SK-N-SH (cell line): ENCODE results near the gene EFCC1. TPM values are rescaled to one million over a fixed set of nuclear protein-coding genes. Genes with fewer than 3 reads are reported as not detected.

ENCODE experiments used
- CTCF ChIA-PET: fragments of 300-600, 350-600 bp; formaldehyde crosslinking; extraction: SDS; loops from one replicate; lab custom pipeline; 2021; lab: Yijun Ruan, JAX
- POLR2A ChIA-PET: fragments of 350-600 bp; sonication (Branson Sonifier 250); formaldehyde crosslinking; extraction: SDS; loops from one replicate; lab custom pipeline; 2020; ENCODE audit warnings: antibody characterized with exemption, inconsistent platforms; lab: Yijun Ruan, JAX
- DNase-seq: peaks from one replicate; pipeline ENCODE4 v3.0.0; 2012
- H2AFZ ChIP-seq: fragments of 200-600 bp; sonication (generic); 2 replicates; pipeline ENCODE4 v1.8.1; 2016; ENCODE audit warnings: antibody characterized with exemption, mild to moderate bottlenecking, low read depth
- H3F3A ChIP-seq: fragments of 200-600 bp; sonication (generic); replicated peaks from 2 replicates; pipeline ENCODE3; 2016; ENCODE audit warnings: antibody characterized with exemption, mild to moderate bottlenecking; ENCODE audit not compliant: insufficient read depth
- H3K27ac ChIP-seq, 2 experiments: fragments of 200-500 bp in 1 of 2; fragments of 200-600 bp in 1 of 2; sonication (Bioruptor generic) in 1 of 2; sonication (generic), shearing (Covaris generic) in 1 of 2; 2 replicates each; pipeline versions ENCODE4 v1.5.1 to v1.6.1; 2014 to 2016; ENCODE audit warnings: low read depth in 2 of 2, inconsistent platforms in 1 of 2, low read length in 1 of 2, mild to moderate bottlenecking in 1 of 2, mixed read lengths in 1 of 2
- H3K27me3 ChIP-seq: fragments of 200-600 bp; sonication (generic), shearing (Covaris generic); 2 replicates; pipeline ENCODE4 v1.6.1; 2016; ENCODE audit warnings: mixed run types; ENCODE audit not compliant: insufficient read depth
- H3K36me3 ChIP-seq, 2 experiments: fragments of 200-500 bp in 1 of 2; fragments of 200-600 bp in 1 of 2; sonication (Bioruptor generic) in 1 of 2; sonication (generic) in 1 of 2; replicated peaks in 1 of 2; 2 replicates each; pipeline versions ENCODE3 to v1.5.1; 2014 to 2016; ENCODE audit warnings: low read length in 1 of 2, mild to moderate bottlenecking in 1 of 2; ENCODE audit not compliant: insufficient read depth in 2 of 2, control insufficient read depth in 1 of 2
- H3K4me1 ChIP-seq, 2 experiments: fragments of 200-500 bp in 1 of 2; fragments of 200-600 bp in 1 of 2; sonication (Bioruptor generic) in 1 of 2; sonication (generic), shearing (Covaris generic) in 1 of 2; 2 replicates each; pipeline versions ENCODE4 v1.5.1 to v1.6.1; 2014 to 2016; ENCODE audit warnings: low read depth in 1 of 2, low read length in 1 of 2, mixed run types in 1 of 2; ENCODE audit not compliant: insufficient read depth in 2 of 2, control insufficient read depth in 1 of 2
- H3K4me2 ChIP-seq: fragments of 200-600 bp; sonication (generic), shearing (Covaris generic); 2 replicates; pipeline ENCODE4 v1.6.1; 2017; ENCODE audit warnings: mixed run types
- H3K4me3 ChIP-seq, 2 experiments: fragments of 200-500 bp in 1 of 2; fragments of 200-600 bp in 1 of 2; sonication (Bioruptor generic) in 1 of 2; sonication (generic), shearing (Covaris generic) in 1 of 2; 2 replicates each; pipeline versions ENCODE4 v1.5.1 to v1.8.1; 2014 to 2016; ENCODE audit warnings: low read depth in 2 of 2, inconsistent platforms in 1 of 2, low read length in 1 of 2, mild to moderate bottlenecking in 1 of 2, mixed read lengths in 1 of 2, moderate library complexity in 1 of 2
- H3K79me2 ChIP-seq: fragments of 200-600 bp; sonication (generic); 2 replicates; pipeline ENCODE4 v1.8.1; 2017; ENCODE audit warnings: mild to moderate bottlenecking; ENCODE audit not compliant: insufficient read depth
- H3K9ac ChIP-seq: fragments of 200-600 bp; sonication (generic); 2 replicates; pipeline ENCODE4 v1.6.1; 2017; ENCODE audit warnings: mixed run types
- H3K9me2 ChIP-seq: fragments of 200-600 bp; sonication (generic); 2 replicates; pipeline ENCODE4 v1.6.1; 2017; ENCODE audit warnings: mixed run types
- H3K9me3 ChIP-seq: fragments of 200-600 bp; sonication (generic); 2 replicates; pipeline ENCODE4 v1.6.1; 2017; ENCODE audit warnings: mixed run types, mild to moderate bottlenecking, moderate library complexity
- H4K20me1 ChIP-seq: fragments of 200-600 bp; sonication (generic); 2 replicates; pipeline ENCODE4 v1.6.1; 2017; ENCODE audit warnings: mild to moderate bottlenecking, mixed run types; ENCODE audit not compliant: insufficient read depth
- CTCF ChIP-seq: fragments of 200-600 bp; sonication (generic); IDR thresholded peaks from 2 replicates; pipeline ENCODE4 v1.6.1; 2017; ENCODE audit warnings: antibody characterized with exemption, mild to moderate bottlenecking, moderate library complexity
- ELF1 ChIP-seq: IDR thresholded peaks from 2 replicates; pipeline ENCODE4 v1.4.0; 2012
- EZH2phosphoT487 ChIP-seq: fragments of 200-600 bp; sonication (generic); IDR thresholded peaks from 2 replicates; pipeline ENCODE4 v1.6.1; 2017; ENCODE audit warnings: low read depth, mixed run types, mild to moderate bottlenecking, antibody characterized with exemption, moderate library complexity, borderline replicate concordance
- FOXJ3 ChIP-seq: sonication (generic); formaldehyde crosslinking; IDR thresholded peaks from 2 replicates; pipeline ENCODE4 v1.5.1; 2020; ENCODE audit warnings: mild to moderate bottlenecking, missing genetic modification reagents
- FOXM1 ChIP-seq: IDR thresholded peaks from 2 replicates; pipeline ENCODE4 v1.4.0; 2012; ENCODE audit warnings: low read depth, mild to moderate bottlenecking
- IRF3 ChIP-seq: fragments of 150-350 bp; IDR thresholded peaks from 2 replicates; pipeline ENCODE4 v1.6.1; 2016; ENCODE audit warnings: mild to moderate bottlenecking, low read depth, low read length
- JUND ChIP-seq: IDR thresholded peaks from 2 replicates; pipeline ENCODE4 v1.4.0; 2012
- MAX ChIP-seq: IDR thresholded peaks from 2 replicates; pipeline ENCODE4 v1.4.0; 2012; ENCODE audit warnings: low read depth
- MXI1 ChIP-seq: IDR thresholded peaks from 2 replicates; pipeline ENCODE4 v1.6.1; 2012; ENCODE audit warnings: mild to moderate bottlenecking, low read depth, low read length, improper control_type of control experiment
- NRF1 ChIP-seq: IDR thresholded peaks from 2 replicates; pipeline ENCODE4 v1.6.1; 2012; ENCODE audit warnings: low read depth, mild to moderate bottlenecking, low read length
- RAD21 ChIP-seq: IDR thresholded peaks from 2 replicates; pipeline ENCODE4 v1.6.1; 2012; ENCODE audit warnings: mild to moderate bottlenecking, low read length
- RCOR1 ChIP-seq: fragments of 150-350 bp; IDR thresholded peaks from 2 replicates; pipeline ENCODE4 v1.6.1; 2017; ENCODE audit warnings: antibody characterized with exemption, low read length
- SIN3A ChIP-seq: IDR thresholded peaks from 2 replicates; pipeline ENCODE4 v1.6.1; 2012; ENCODE audit warnings: low read depth, mild to moderate bottlenecking, low read length, moderate library complexity, borderline replicate concordance
- TAF1 ChIP-seq: IDR thresholded peaks from 2 replicates; pipeline ENCODE4 v1.6.1; 2012; ENCODE audit warnings: low read depth, mild to moderate bottlenecking, low read length, moderate library complexity, borderline replicate concordance
- TCF12 ChIP-seq: IDR thresholded peaks from 2 replicates; pipeline ENCODE4 v1.4.0; 2012
- TEAD4 ChIP-seq: IDR thresholded peaks from 2 replicates; pipeline ENCODE4 v1.4.0; 2012; ENCODE audit warnings: mild to moderate bottlenecking, borderline replicate concordance; ENCODE audit not compliant: insufficient read depth
- USF2 ChIP-seq: fragments of 150-350 bp; IDR thresholded peaks from 2 replicates; pipeline ENCODE4 v1.6.1; 2017; ENCODE audit warnings: antibody characterized with exemption, low read length, low read depth, borderline replicate concordance
- YY1 ChIP-seq: IDR thresholded peaks from 2 replicates; pipeline ENCODE4 v1.4.0; 2012; ENCODE audit warnings: low read depth, mild to moderate bottlenecking
- ZBTB33 ChIP-seq: IDR thresholded peaks from 2 replicates; pipeline ENCODE4 v1.4.0; 2012; ENCODE audit warnings: low read depth, borderline replicate concordance
- WGBS: methylation state at CpG from one replicate; pipeline ENCODE4 v1.1.6; 2017; ENCODE audit warnings: low lambda C conversion rate; 5-methylcytosine and 5-hydroxymethylcytosine counted together
- polyA plus RNA-seq, 3 experiments: library from polyadenylated mRNA; depleted of rRNA; stranded (reverse); fragments of >200 nt; gene quantifications; 2 replicates each; pipeline ENCODE4 v1.2.3, GENCODE V29; 2012
- TF ChIP-seq, protein P1 (sequence below): IDR thresholded peaks from 2 replicates; pipeline ENCODE4; 2012

The EFCC1 gene
- polyA plus RNA-seq, 1 of the 3 experiments (the other 2 are of a cell fraction) = not detected

- no peak for DNase-seq
- 6% methylated on average over 7 of the region's 13 CpGs for WGBS
- no peaks in the 10 kb centered on the region for H3K9me2 ChIP-seq
- peaks cover 0 to 15% of the 10 kb centered on the region in 2 experiments; a peak in 1 of 4 replicates for H3K4me1 ChIP-seq
- no peak overlapping the region for H3K9ac ChIP-seq
- ChIA-PET POLR2A (interaction anchor here (0.7 to 1.1 kb wide), 3 partner anchors 17 to 128 kb away, joined by 3 to 4 read pairs (median 3); no protein-coding TSS in a partner anchor), CTCF (interaction anchor here (0.8 to 5.4 kb wide), 5 partner anchors 10 to 251 kb away, joined by 4 to 43 read pairs (median 5); no protein-coding TSS in a partner anchor)
- H4K20me1 ChIP-seq = no peaks in the 10 kb centered on the region
- H3K9me3 ChIP-seq = no peaks in the 10 kb centered on the region
- no peaks in the 10 kb centered on the region for H3K36me3 ChIP-seq
- H3K79me2 ChIP-seq = no peaks in the 10 kb centered on the region
- H2AFZ ChIP-seq = peak overlapping the region; percentile 76
- TF ChIP-seq FOXM1 = no peak
- TF ChIP-seq MAX = no peak
- TF ChIP-seq RCOR1 = no peak
- no peak for TF ChIP-seq ZBTB33
- TF ChIP-seq JUND = no peak
- TF ChIP-seq MXI1 = no peak
- TF ChIP-seq NRF1 = no peak
- no peak for TF ChIP-seq USF2
- TF ChIP-seq, protein P1, sequence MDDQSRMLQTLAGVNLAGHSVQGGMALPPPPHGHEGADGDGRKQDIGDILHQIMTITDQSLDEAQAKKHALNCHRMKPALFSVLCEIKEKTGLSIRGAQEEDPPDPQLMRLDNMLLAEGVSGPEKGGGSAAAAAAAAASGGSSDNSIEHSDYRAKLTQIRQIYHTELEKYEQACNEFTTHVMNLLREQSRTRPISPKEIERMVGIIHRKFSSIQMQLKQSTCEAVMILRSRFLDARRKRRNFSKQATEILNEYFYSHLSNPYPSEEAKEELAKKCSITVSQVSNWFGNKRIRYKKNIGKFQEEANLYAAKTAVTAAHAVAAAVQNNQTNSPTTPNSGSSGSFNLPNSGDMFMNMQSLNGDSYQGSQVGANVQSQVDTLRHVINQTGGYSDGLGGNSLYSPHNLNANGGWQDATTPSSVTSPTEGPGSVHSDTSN = no peak
- TF ChIP-seq IRF3 = no peak
- no peak for TF ChIP-seq CTCF
- no peak for TF ChIP-seq EZH2phosphoT487
- no peak for TF ChIP-seq TCF12
- TF ChIP-seq FOXJ3 (CRISPR knock-in tag) = no peak
- TF ChIP-seq ELF1 = no peak
- no peak for TF ChIP-seq TEAD4
- no peak for TF ChIP-seq RAD21
- TF ChIP-seq TAF1 = no peak
- TF ChIP-seq YY1 = no peak
- TF ChIP-seq SIN3A = no peak
- peaks cover 21% of the 10 kb centered on the region for H3K27me3 ChIP-seq
- peak overlapping the region; percentile 69 for H3K4me2 ChIP-seq
- no peak overlapping the region for H3K27ac ChIP-seq
- H3F3A ChIP-seq = no peaks in the 10 kb centered on the region
- peak overlapping the region; percentile 43 to 52 for H3K4me3 ChIP-seq
Observed at GRCh38 chr3:128994173-128994512, 7.0 kb upstream of the EFCC1 start.
